Psoas muscle (tissue), 8 donors: Measurements from ENCODE around the gene MTUS2. TPM values are rescaled to one million over a fixed set of nuclear protein-coding genes. Genes with fewer than 3 reads are reported as not detected.

ENCODE experiments used
- ATAC-seq, 4 donors: fragments of 200-7000 bp; cut with Tn5 transposase; one replicate each; pipeline ENCODE4 v1.9.1; 2020; ENCODE audit warnings: moderate library complexity in 3 of 4, mild to moderate bottlenecking in 2 of 4
- DNase-seq, 2 donors: peaks; one replicate each; pipeline ENCODE4 v3.0.0-alpha.2; 2020
- H3K27ac ChIP-seq: fragments of 200-600 bp; one replicate; pipeline ENCODE4 v1.8.0; 2022
- H3K27me3 ChIP-seq, 3 donors: fragments of 200-600 bp in 1 of 3; one replicate each; pipeline versions ENCODE4 v1.6.1 to v1.8.0; 2013 to 2022; ENCODE audit warnings: low read length in 2 of 3, mild to moderate bottlenecking in 2 of 3, moderate library complexity in 1 of 3; ENCODE audit not compliant: insufficient read depth in 3 of 3
- H3K36me3 ChIP-seq, 2 donors: fragments of 200-600 bp in 1 of 2; one replicate each; pipeline versions ENCODE4 v1.6.1 to v1.8.0; 2013 to 2022; ENCODE audit warnings: low read depth in 1 of 2, mild to moderate bottlenecking in 1 of 2, moderate library complexity in 1 of 2; ENCODE audit not compliant: insufficient read depth in 1 of 2
- H3K4me1 ChIP-seq: fragments of 200-600 bp; one replicate; pipeline ENCODE4 v1.8.0; 2022
- H3K4me3 ChIP-seq: fragments of 200-600 bp; one replicate; pipeline ENCODE4 v1.8.0; 2022; ENCODE audit warnings: mild to moderate bottlenecking
- H3K9me3 ChIP-seq: fragments of 200-600 bp; one replicate; pipeline ENCODE4 v1.8.0; 2022
- WGBS, 3 donors: extraction: QIAGEN DNeasy Blood & Tissue Kit; methylation state at CpG; one replicate each; pipeline versions ENCODE4 v1.1.6 to v1.1.7; 2013; 5-methylcytosine and 5-hydroxymethylcytosine counted together
- intact Hi-C, 2 donors: fragments of 100-400 bp; cut with DNase I; formaldehyde crosslinking; loops; one replicate each; pipeline versions ENCODE4 v1.11.0 to v1.14.2; 2022
- polyA plus RNA-seq, 3 donors: library from polyadenylated mRNA; stranded (reverse); fragments of 200-250 nt; gene quantifications; one replicate each; pipeline ENCODE4 v1.2.3, GENCODE V29; 2013
- total RNA-seq, 4 donors: library from RNA; stranded (reverse); fragmentation: NEBNext Ultra II Directional in 2 of 4; extraction: Animal tissue kit (Norgen Biotek cat#: 25700) in 2 of 4; gene quantifications; one replicate each; pipeline versions ENCODE4 v1.2.1 to v1.2.4, GENCODE V29; 2021 to 2023
- TF ChIP-seq, protein P1 (sequence below): fragments of 200-600 bp; IDR thresholded peaks from one replicate; pipeline ENCODE4 v1.8.0; 2022; ENCODE audit warnings: antibody characterized with exemption
- donor health status: healthy with polysubstance abuse.
- donor health status: DM: no; HTN: no; CAD: no; lungs with moderate emphysema.
- donor health status: Bipolar disorder and iron deficiency.
- donor health status: healthy.
- donor health status: DM: yes; HTN: yes; CAD: no.
- donor health status: DM: no; HTN: no; CAD: no.
- donor health status: DM: no; HTN: no; CAD: no.
- donor health status: DM: yes; HTN: yes; CAD: no.

Gene MTUS2
- total and polyA plus RNA-seq, 7 donors, result 0.03 to 0.79 (median 0.14) TPM; not detected in 2

DNA sequence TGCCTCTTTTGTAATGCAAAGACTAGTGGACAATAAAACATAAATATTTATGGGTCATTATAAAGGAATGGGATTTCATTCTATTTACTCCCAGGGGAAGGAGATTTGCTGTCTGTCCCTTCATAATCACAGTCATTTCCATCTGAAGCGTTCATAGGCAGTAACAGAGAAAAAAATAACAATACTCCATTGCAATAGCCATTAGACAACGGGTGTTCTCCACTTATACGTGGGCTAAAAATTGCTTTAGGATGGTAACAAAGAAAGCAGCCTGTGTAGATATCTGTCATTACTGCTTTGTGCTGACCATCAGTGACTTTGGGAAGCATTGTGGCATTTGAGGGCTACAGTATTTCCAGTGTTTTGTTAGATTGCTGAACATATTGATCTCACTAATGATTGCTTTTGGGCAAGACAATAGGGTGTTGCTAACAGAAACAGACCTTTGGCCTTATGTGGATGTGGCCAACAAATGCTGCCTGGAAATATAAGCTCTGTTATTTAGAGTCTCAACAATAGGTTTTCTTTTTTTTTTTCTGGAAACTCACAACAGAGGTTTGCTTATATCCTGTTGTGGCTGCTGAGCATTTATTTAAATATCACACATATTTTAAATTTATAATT, 355.2 kb downstream of the MTUS2 start:
- intact Hi-C loops, result no loop called here
- 59 to 79% (median 74%) methylated on average over 3 of the region's 3 CpGs for WGBS, 3 donors
- ATAC-seq (no peak), DNase-seq (no peak)
- no peaks in the 10 kb centered on the region for H3K4me1 ChIP-seq
- H3K9me3 ChIP-seq, result no peaks in the 10 kb centered on the region
- no peak overlapping the region for H3K4me3 ChIP-seq
- H3K27ac ChIP-seq, result no peak overlapping the region
- no peaks in the 10 kb centered on the region for H3K27me3 ChIP-seq
- H3K36me3 ChIP-seq, result no peaks in the 10 kb centered on the region
- TF ChIP-seq, protein P1, sequence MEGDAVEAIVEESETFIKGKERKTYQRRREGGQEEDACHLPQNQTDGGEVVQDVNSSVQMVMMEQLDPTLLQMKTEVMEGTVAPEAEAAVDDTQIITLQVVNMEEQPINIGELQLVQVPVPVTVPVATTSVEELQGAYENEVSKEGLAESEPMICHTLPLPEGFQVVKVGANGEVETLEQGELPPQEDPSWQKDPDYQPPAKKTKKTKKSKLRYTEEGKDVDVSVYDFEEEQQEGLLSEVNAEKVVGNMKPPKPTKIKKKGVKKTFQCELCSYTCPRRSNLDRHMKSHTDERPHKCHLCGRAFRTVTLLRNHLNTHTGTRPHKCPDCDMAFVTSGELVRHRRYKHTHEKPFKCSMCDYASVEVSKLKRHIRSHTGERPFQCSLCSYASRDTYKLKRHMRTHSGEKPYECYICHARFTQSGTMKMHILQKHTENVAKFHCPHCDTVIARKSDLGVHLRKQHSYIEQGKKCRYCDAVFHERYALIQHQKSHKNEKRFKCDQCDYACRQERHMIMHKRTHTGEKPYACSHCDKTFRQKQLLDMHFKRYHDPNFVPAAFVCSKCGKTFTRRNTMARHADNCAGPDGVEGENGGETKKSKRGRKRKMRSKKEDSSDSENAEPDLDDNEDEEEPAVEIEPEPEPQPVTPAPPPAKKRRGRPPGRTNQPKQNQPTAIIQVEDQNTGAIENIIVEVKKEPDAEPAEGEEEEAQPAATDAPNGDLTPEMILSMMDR, result no peak

DNA sequence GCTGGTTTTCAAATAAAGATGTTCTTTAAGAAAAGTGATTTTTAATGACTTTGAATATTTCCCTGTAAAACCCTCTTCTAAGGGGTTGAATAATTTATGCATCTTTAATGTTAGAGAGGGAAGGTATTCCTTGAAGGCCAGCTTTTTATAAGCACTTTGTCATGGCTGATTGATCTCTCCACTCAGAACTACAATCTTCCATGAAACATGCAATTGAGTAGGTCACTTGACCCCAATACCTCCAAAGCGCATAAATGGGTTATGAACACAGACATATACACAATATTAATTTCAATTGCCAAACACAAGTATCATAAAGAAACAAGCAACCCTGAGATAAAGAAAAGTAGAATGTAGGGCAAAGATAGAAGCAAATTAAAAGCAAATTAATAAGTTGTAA, 359.9 kb downstream of the MTUS2 start:
- intact Hi-C loops, result no loop called here
- ATAC-seq (no peak), DNase-seq (no peak)
- Histone ChIP-seq H3K9me3 (peaks cover 3% of the 10 kb centered on the region), H3K4me3 (no peak overlapping the region), H3K27ac (no peak overlapping the region), H3K27me3 (peaks cover 0 to 2% (median 0%) of the 10 kb centered on the region in 3 donors), H3K36me3 (no peaks in the 10 kb centered on the region), H3K4me1 (no peaks in the 10 kb centered on the region)
- TF ChIP-seq, protein P1, result no peak
- WGBS, 3 donors, result 62 to 70% (median 68%) methylated on average over 1 of the region's 1 CpG

DNA sequence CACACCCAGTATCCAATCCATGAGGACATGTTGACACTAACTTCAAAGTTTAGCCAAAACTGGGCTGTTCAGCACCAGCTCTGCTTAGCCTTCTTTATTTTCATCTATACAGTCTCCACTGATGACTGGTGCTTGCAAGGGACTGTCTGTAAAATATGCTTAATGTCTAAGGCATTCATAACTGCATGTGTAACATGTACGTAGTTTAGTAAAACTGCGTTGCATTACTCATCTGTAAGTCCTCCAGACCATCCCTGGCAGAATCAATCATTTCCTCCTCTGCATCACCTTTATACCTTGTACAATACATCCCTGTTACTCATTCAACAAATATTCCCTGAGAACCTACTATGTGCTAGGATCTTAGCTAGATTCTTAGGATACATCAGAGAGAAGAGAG, 362.1 kb downstream of the MTUS2 start:
- no peak overlapping the region for H3K4me3 ChIP-seq
- peaks cover 13% of the 10 kb centered on the region for H3K9me3 ChIP-seq
- TF ChIP-seq, protein P1, result no peak
- ATAC-seq (no peak), DNase-seq (no peak)
- intact Hi-C loops, result no loop called here
- H3K4me1 ChIP-seq, result no peaks in the 10 kb centered on the region
- no peaks in the 10 kb centered on the region for H3K36me3 ChIP-seq
- 86 to 91% (median 88%) methylated on average over 2 of the region's 2 CpGs for WGBS, 3 donors
- H3K27me3 ChIP-seq, result peaks cover 0 to 2% (median 0%) of the 10 kb centered on the region in 3 donors
- no peak overlapping the region for H3K27ac ChIP-seq

DNA sequence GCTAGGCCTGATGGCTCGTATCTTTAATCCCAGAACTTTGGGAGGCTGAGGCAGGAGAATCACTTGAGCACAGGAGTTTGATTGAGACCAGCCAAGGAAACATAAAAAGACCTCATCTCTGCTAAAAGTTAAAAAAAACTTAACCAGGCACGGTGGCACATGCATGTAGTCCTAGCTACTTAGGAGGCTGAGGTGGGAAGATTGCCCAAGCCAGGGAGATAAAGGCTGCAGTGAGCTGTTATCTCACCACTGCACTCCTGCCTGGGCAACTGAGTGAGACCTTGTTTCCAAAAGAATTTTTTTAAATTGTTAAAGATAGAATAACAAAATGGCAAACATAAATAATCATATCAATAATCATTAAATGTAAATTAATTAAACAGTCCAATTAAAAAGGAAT, 365.8 kb downstream of the MTUS2 start:
- Histone ChIP-seq H3K4me1 (no peaks in the 10 kb centered on the region), H3K4me3 (no peak overlapping the region), H3K36me3 (no peaks in the 10 kb centered on the region), H3K27ac (no peak overlapping the region), H3K9me3 (peaks cover 16% of the 10 kb centered on the region), H3K27me3 (peaks cover 0 to 2% (median 0%) of the 10 kb centered on the region in 3 donors)
- intact Hi-C loops, result no loop called here
- no peak for ATAC-seq
- DNase-seq, result no peak
- WGBS, 3 donors, result 86 to 91% (median 88%) methylated on average over 2 of the region's 2 CpGs
- TF ChIP-seq, protein P1, result no peak

DNA sequence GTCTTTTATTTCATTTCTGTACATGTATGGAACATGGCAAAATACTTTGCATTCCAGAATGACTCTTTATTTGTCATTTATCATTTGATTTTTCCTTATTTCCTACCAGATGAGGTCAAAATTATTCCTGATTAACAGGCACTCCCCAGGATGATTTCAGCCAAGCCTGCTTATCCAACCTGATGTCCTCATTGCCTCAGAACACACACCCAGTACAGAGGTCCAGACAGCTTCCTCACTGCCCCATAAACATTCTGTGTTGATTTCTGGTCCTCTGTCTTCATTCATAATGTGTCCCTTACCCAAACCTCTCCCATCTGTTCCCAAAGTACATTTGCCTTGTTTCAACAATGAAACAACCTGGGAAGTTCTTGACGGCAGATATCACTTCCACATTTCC, 367.4 kb downstream of the MTUS2 start:
- no peak overlapping the region for H3K27ac ChIP-seq
- peaks cover 16% of the 10 kb centered on the region for H3K9me3 ChIP-seq
- intact Hi-C loops, result no loop called here
- TF ChIP-seq, protein P1, result no peak
- H3K27me3 ChIP-seq, result peaks cover 0 to 2% (median 0%) of the 10 kb centered on the region in 3 donors
- 80 to 91% (median 82%) methylated on average over 1 of the region's 1 CpG for WGBS, 3 donors
- DNase-seq (no peak), ATAC-seq (no peak)
- no peaks in the 10 kb centered on the region for H3K4me1 ChIP-seq
- H3K36me3 ChIP-seq, result no peaks in the 10 kb centered on the region
- no peak overlapping the region for H3K4me3 ChIP-seq
